GM21528 (cell line): ENCODE measurements around the gene HRH3.

Experiments used
- ATAC-seq: cut with Tn5 transposase; IDR thresholded peaks from one replicate; pipeline ENCODE4 v1.9.1; 2021; ENCODE audit warnings: mild to moderate bottlenecking, moderate library complexity; ENCODE audit not compliant: unreplicated experiment, low FRiP score

HRH3 gene

GRCh38 chr20:62182469-62183425, 37.3 kb downstream of the HRH3 start, which contains the start of gene MTG2:
Gene MTG2, plus strand, starts transcription at chr20:62183028. Its CDS starts 10,393 bp downstream, at chr20:62193421.
- ATAC-seq: peak; percentile 91

- no peak for ATAC-seq
These were observed 38.3 kb downstream of the HRH3 start for GRCh38 chr20:62181808-62182207.

- no peak for ATAC-seq
These were observed 40.9 kb downstream of the HRH3 start for GRCh38 chr20:62179162-62179504.

- ATAC-seq: no peak
These were observed 41.5 kb downstream of the HRH3 start for GRCh38 chr20:62178316-62179161.

DNA sequence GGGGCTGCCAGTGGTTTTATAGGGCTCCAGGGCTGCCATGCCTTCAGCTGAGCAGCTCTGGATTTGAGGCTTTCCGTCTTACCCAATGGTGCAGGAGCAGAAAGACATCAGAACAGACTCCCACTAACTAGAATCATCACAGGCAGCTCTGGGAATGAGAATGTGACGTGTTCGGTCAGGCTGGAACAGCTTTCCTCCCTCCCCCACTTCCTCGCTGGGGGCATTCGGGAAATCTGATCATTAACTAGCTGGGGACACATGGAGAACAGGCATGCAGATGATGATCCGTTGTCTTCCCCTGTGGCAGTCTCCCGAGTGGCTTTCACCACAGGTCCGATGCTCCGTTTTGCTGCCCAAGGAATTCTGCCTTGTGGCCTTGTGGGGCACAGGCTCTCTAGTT, 42.8 kb downstream of the HRH3 start:
- ATAC-seq: no peak

GRCh38 chr20:62176866-62177265, 43.2 kb downstream of the HRH3 start:
- ATAC-seq: no peak

- ATAC-seq: no peak
These were observed 44.4 kb downstream of the HRH3 start for GRCh38 chr20:62175711-62176110.

DNA sequence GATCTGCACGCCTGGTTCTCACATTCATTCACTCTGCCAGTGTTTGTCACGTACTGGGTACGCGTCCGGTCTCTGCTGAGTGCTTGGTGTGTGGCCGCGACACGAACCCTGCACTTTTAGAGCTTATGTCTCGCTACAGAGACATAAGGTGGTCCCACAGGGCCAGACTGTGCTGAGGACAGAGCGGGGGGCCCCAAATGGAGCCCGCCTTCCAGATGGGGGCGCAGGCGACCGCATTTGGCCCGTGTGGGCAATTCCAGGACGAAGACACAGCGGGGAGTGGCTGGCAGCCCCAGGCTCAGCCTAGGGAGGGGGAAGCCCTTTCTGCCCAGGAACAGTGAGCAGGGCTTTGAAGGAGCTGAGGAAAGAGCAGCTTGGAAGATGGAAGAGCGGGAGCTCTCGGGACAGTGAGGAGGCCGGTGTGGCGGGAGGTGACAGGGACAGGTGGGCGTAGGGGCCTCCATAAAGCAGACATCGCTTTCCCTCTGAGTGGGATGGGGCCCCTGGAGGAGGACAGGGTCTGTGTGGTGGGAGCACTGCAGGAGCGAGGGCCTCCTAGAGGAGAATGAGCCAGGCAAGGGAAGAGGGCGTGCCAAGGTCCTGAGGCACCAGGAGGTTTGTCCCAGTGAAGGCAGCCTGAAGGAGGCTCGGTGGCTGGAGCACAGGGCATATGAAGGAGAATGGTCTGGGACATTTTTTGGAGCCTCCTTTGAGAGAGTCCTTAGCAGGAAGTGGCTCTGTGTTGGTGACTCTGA, 45.0 kb downstream of the HRH3 start:
- no peak for ATAC-seq

- ATAC-seq: no peak
These were observed 45.9 kb downstream of the HRH3 start for GRCh38 chr20:62174021-62174804.

DNA sequence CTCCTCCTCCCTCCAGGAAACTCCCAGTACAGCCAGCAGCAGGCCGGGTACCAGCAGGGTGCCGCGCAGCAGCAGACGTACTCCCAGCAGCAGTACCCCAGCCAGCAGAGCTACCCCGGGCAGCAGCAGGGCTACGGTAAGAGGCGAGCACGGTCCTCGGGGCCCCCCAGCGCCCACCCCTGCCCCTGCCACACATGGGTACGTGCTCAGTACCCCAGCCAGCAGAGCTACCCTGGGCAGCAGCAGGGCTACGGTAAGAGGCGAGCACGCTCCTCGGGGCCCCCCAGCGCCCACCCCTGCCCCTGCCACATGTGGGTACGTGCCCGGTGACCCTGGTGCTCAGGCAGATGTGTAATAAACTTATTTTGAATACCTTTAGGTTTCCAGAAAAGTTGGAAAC, 47.4 kb downstream of the HRH3 start:
- no peak for ATAC-seq

DNA sequence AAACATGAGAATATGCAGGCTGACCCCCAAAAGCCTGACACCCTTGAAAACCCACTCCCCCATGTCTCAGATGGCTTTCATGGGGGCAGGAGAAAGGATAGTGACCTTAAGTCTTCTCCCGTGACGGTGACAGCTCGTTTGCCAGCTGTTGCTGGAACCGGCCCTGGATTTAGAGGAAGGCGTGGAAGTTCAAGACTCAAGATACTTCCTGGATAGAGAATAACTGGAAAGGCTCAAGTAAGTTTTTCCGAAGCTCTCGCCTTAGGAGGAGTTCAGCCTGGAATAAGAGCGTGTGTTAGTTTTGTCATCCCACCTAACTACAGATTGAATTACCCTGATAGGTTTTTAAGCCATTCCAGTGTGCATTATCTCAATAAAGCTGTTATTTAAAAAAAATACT, 48.8 kb downstream of the HRH3 start:
- ATAC-seq: no peak

DNA sequence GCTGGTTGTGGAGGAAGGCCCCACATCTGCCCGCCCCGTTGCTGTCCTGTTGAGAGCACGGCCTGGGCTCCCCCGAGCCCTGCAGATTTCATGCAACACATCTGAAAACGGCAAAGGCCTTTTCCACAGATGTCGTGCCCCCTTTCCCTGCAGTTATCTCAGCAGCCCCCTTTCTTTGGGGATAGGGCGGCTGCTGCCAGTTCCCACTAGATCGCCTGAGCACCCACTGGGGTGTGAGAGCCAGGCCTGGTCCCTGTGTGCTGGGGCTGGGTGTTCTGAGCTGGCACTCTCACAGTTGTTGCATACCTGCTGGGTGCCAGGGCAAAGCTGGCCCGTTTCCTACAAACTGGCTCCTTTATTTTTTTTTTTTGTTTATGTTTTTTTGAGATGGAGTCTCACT, 49.5 kb downstream of the HRH3 start:
- no peak for ATAC-seq

DNA sequence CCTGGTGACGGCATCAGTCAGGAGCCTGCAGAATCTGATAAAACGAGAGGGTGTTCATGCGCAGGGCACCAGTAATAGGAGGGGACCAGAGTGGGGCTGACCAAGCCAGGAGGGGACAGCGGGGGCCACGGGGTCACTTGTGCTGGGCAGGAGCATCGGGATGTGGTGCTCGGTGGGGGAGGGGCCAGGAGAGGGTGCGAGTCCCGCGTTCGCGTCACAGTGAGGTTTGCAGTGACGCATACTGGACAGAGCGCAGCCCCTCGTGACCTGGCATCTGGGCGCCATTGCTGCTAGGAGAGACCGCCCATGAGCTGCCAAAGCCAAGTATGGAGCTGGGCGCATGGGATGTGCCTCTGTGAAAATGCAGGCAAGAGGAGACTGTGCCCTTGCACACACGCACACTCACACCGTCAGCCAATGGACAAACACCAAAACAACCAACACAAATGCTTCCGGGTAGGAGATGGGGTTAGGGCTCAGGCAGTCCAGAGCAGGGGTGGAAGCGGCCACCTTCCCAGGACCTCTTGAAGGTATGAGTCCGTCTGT, 51.1 kb downstream of the HRH3 start:
- no peak for ATAC-seq

GRCh38 chr20:62168061-62168460, 52.0 kb downstream of the HRH3 start:
- ATAC-seq: no peak

DNA sequence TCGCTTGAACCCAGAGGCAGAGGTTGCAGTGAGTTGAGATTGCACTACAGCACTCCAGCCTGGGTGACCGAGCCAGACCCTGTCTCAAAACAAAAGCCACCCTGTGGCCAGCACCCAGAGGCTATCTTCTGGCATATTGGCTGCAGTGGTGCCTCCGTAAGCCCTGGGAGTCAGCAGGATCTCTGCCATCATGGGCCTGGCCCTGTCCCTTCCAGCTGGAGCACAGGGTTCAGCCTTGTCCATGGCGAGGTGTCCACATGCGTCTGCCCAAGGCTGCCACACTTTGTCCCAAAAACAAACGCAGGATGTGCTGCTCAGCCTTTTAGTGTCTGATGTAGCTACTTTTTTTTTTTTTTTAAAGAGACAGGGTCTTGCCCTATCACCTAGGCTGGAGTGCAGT, 52.6 kb downstream of the HRH3 start:
- ATAC-seq: no peak

GRCh38 chr20:62165762-62166399, 54.2 kb downstream of the HRH3 start:
- ATAC-seq: no peak
